Activated naive CD4-positive, alpha-beta T cell treated with anti-CD3 and anti-CD28 coated beads for 36 hours (primary cell): ENCODE results near the gene MAN1A1. TPM values are rescaled to one million over a fixed set of nuclear protein-coding genes. Genes with fewer than 3 reads are reported as not detected.
A peak's percentile ranks its signal among the peaks of the same experiment; 100 is the strongest.

Source experiments
- CTCF ChIA-PET: fragments of 350-600 bp; sonication (Branson Sonifier 250); formaldehyde crosslinking; loops from one replicate; lab custom pipeline; 2021; ENCODE audit warnings: antibody characterized with exemption; lab: Charles Lee
- DNase-seq: peaks from one replicate; pipeline ENCODE4 v3.0.0-alpha.2; 2020
- H3K27ac Mint-ChIP-seq: one replicate; pipeline ENCODE4 v1.8.0; 2021; ENCODE audit warnings: mild to moderate bottlenecking, mixed read lengths
- H3K27me3 Mint-ChIP-seq: one replicate; pipeline ENCODE4 v1.8.0; 2021; ENCODE audit warnings: low read depth, mixed read lengths
- H3K36me3 Mint-ChIP-seq: one replicate; pipeline ENCODE4 v1.8.0; 2021; ENCODE audit warnings: low read depth, mixed read lengths
- H3K4me1 Mint-ChIP-seq: one replicate; pipeline ENCODE4 v1.8.0; 2021; ENCODE audit warnings: low read depth, mixed read lengths
- H3K4me3 Mint-ChIP-seq: one replicate; pipeline ENCODE4 v1.8.0; 2021; ENCODE audit warnings: mild to moderate bottlenecking, moderate library complexity, mixed read lengths
- H3K9me3 Mint-ChIP-seq: one replicate; pipeline ENCODE4 v1.8.0; 2021; ENCODE audit warnings: mixed read lengths
- intact Hi-C: fragments of 100-400 bp; cut with micrococcal nuclease; formaldehyde crosslinking; loops from one replicate; pipeline ENCODE4 v1.15.1; 2023
- total RNA-seq, 2 experiments: library from RNA; stranded (reverse); gene quantifications; one replicate each; pipeline ENCODE4 v1.2.3, GENCODE V29; 2021

MAN1A1 gene
- total RNA-seq, 2 experiments from 2014 or later = 14.8 to 15.1 TPM

DNA sequence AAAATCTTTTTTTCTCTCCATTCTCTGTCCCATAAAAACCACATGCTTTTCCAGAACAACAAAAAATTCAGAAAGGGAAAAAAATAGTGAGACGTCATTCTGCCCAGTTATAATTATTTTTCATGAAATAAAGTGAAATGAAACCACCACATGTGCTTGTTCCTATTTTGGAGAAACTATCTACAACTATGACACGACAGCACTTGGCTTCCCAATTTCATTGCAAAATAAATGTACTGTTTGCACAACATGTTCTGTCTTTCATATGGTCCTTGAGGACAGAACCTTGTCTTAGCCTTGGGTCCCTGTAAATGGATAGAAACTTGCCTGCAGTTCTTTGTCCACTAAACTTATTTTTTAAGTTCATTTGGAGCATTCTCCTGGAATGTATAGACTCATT, 5.6 kb upstream of the MAN1A1 start:
- intact Hi-C loops = no loop called here
- peaks cover 10% of the 10 kb centered on the region for H3K4me1 Mint-ChIP-seq
- no peak overlapping the region for H3K4me3 Mint-ChIP-seq
- no peaks in the 10 kb centered on the region for H3K9me3 Mint-ChIP-seq
- no peak overlapping the region for H3K27ac Mint-ChIP-seq
- H3K27me3 Mint-ChIP-seq = no peaks in the 10 kb centered on the region
- CTCF ChIA-PET = no interaction called here
- DNase-seq = no peak
- no peaks in the 10 kb centered on the region for H3K36me3 Mint-ChIP-seq

DNA sequence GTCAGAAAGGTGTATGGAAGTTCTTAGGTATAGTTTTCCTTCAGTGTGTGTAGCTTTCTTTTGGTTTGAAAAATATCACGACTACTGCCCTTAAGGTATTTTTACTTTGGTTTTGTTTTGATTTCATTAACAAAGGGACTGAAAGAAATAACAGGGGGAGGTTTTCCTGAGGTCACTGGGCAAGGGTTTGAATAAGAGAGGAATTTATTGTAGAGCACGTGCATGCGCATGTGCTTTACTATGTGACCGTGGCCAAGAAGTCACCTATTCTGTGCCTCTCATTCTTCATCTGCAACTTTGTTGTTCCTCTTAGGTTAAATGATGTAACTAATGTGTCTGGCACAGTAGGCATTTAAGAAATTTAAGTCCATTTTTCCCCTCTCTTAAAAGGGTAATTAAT, 4.1 kb upstream of the MAN1A1 start:
- DNase-seq = no peak
- no peaks in the 10 kb centered on the region for H3K36me3 Mint-ChIP-seq
- intact Hi-C loops = loop anchor here (5.0 kb wide), 2 partner anchors 274 to 504 kb away; no protein-coding TSS in a partner anchor
- no peak overlapping the region for H3K27ac Mint-ChIP-seq
- peaks cover 8% of the 10 kb centered on the region for H3K4me1 Mint-ChIP-seq
- no peaks in the 10 kb centered on the region for H3K27me3 Mint-ChIP-seq
- no peak overlapping the region for H3K4me3 Mint-ChIP-seq
- no peaks in the 10 kb centered on the region for H3K9me3 Mint-ChIP-seq
- CTCF ChIA-PET = interaction anchor here (0.6 kb wide), 1 partner anchor 457 kb away, joined by 3 read pairs; no protein-coding TSS in a partner anchor

DNA sequence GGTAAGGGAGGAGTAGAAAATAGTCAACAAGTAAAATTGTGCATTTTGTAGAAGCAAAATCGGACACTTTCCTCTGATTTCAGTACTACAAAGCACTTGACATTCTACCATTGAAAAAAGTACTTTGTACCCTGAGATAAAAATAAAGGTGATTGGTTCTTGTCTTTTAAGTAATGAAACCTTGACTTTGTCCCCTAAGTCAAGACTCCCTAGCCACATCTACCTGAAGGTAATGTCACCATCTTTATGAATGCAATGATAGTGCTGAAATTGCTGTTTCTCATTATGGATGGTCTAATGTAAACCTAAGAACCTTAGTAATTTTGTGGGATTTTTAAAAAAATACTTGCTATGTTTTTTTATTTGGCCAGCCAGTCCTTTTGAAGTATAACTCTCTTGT, 2.4 kb upstream of the MAN1A1 start:
- no peak overlapping the region for H3K27ac Mint-ChIP-seq
- intact Hi-C loops = loop anchor here (5.0 kb wide), 2 partner anchors 275 to 505 kb away; no protein-coding TSS in a partner anchor
- H3K27me3 Mint-ChIP-seq = no peaks in the 10 kb centered on the region
- H3K9me3 Mint-ChIP-seq = no peaks in the 10 kb centered on the region
- peaks cover 14% of the 10 kb centered on the region for H3K4me1 Mint-ChIP-seq
- peaks cover 6% of the 10 kb centered on the region for H3K36me3 Mint-ChIP-seq
- no peak overlapping the region for H3K4me3 Mint-ChIP-seq
- DNase-seq = no peak
- CTCF ChIA-PET = interaction anchor here (2.1 kb wide), 1 partner anchor 18 kb away, joined by 8 read pairs; no protein-coding TSS in a partner anchor

DNA sequence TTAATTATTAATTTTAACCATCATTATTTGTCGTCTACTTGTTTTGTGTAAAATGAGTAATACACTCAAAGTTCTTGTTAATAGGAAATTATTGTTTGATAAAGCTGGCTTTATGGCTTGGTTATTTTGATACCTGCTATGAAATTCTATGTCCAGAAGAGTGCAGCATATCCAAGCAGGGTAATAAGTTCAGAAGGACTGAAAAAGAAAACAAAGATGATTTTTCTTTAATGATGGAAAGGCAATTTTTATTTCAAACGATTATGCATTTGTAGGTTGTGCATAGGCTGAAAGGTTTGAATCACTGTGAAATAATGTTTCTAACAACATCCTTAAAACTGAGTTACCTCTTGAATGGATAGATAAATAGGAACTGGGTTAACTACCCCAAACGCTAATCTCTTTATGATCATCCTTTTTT, 1.4 kb upstream of the MAN1A1 start:
- intact Hi-C loops = loop anchor here (1.0 to 5.0 kb wide), 15 partner anchors 15 to 706 kb away; partner anchors contain the start of genes ASF1A and MCM9
- Mint-ChIP-seq H3K4me3 (peak overlapping the region; percentile 83), H3K27ac (no peak overlapping the region), H3K36me3 (peaks cover 11% of the 10 kb centered on the region), H3K27me3 (no peaks in the 10 kb centered on the region), H3K4me1 (peaks cover 24% of the 10 kb centered on the region), H3K9me3 (no peaks in the 10 kb centered on the region)
- CTCF ChIA-PET = interaction anchor here (0.5 to 2.1 kb wide), 12 partner anchors 11 to 391 kb away, joined by 3 to 10 read pairs (median 3); no protein-coding TSS in a partner anchor
- no peak for DNase-seq

DNA sequence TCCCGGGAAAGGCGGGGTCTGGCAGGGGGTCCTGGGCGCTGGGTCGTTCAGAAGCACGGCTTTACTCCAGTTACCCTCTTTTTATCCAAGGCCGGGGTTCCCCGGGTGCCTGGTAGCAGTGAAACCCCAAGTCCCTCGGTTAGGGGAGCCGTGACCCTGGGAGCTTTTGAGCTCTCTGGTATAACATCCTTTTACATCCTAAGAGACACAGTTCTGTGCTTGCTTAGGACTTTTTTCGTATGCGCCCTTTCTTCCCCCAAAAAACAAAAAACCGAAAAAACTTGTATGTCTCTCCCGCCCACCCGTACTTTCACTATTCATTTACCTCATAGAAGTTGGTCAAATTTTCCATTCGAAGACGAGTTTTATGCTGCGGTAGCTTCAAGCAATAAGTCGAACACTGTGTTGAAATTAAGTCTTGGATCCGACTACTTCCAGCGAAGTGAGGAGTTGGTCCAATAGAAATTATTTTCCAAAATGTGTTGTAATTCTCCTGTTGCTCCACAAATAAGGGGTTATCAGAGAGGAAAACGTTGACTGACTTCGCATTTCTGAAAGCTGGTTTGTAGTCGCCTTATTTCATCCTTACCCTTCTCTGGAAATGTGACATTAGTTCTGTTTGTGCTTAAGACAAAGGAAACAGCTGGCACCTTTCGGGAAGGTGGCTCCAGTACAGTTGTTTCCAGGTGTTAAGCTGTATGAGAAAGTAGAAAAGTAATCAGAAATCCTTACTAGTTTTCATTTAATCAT, 816 bp upstream of the MAN1A1 start:
- Mint-ChIP-seq H3K36me3 (peaks cover 11% of the 10 kb centered on the region), H3K4me1 (peaks cover 30% of the 10 kb centered on the region), H3K27ac (peak overlapping the region; percentile 96), H3K9me3 (no peaks in the 10 kb centered on the region), H3K4me3 (peak overlapping the region; percentile 83), H3K27me3 (no peaks in the 10 kb centered on the region)
- intact Hi-C loops = loop anchor here (1.0 to 5.0 kb wide), 15 partner anchors 14 to 706 kb away; partner anchors contain the start of genes ASF1A and MCM9
- peak; percentile 73 for DNase-seq
- CTCF ChIA-PET = interaction anchor here (0.5 to 2.1 kb wide), 11 partner anchors 10 to 392 kb away, joined by 3 to 10 read pairs (median 3); no protein-coding TSS in a partner anchor

DNA sequence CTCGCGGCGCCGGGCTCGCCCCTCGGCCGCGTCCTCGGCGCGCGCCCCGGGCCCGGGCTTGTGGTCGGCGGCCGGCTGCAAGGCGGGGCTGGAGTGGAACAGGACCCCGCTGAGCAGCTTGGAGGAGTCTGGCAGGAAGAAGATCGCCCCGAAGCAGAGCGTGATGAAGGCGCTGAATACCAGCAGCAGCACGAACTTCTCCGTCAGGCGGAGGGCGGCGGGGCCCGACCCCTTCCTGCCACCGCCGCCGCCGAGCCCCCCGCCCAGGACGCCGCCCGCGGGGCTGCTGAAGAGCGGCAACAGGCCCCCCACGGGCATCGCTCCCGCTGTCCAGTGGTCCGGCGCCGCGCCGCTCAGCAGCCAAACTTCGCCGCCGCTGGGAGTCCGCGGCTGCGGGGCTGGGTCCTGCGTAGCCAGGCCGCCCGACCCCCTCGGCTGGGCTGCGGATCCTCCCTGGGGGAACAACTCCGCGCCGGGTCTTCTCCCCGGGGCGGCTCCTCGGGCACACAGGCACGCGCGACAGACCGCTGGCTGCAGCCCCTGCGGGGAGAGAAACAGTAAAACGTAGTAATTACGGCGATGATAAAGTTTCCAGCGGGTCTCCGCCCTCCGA, 707 bp downstream of the MAN1A1 start:
- Mint-ChIP-seq H3K27ac (peak overlapping the region; percentile 96), H3K9me3 (no peaks in the 10 kb centered on the region), H3K4me1 (peaks cover 40% of the 10 kb centered on the region), H3K36me3 (peaks cover 11% of the 10 kb centered on the region), H3K27me3 (no peaks in the 10 kb centered on the region), H3K4me3 (peak overlapping the region; percentile 84)
- DNase-seq = peak; percentile 42
- CTCF ChIA-PET = interaction anchor here (1.5 to 3.2 kb wide), 2 partner anchors 14 to 34 kb away, joined by 5 to 12 read pairs; no protein-coding TSS in a partner anchor
- intact Hi-C loops = loop anchor here (1.0 to 10.0 kb wide), 2 partner anchors 1674 to 1986 kb away; partner anchors contain the start of gene NUS1

DNA sequence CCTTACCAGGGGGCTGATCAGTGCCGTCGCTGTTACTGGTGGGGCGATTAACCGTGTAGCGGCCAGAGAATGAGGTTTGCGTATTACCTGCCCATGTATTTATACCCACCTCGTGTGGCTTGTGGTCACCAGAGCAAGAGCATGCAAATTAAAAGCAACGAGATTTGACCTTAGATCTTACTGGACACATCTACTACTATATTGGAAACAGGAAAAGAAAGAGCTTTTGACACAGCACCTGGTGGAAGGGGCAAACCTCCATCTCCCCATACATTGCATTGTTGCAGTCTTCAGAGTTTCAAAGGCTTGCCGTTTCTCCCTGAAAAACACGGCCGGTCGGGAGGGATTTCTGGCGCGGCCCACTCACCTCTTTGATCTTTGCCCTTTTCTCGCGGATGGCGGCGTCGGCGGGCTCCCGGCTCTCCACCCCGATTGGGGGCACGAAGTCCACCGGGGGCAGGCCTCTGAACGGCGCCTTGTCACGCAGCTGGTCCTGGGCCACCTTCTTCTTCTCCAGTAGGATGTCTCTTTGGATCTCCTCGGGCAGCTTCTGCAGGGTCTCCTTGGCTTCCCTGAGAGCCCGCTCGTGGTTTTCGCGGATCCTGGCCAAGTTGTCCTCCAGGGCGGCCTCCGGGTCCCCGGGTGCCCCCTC, 1.3 kb downstream of the MAN1A1 start:
- CTCF ChIA-PET = interaction anchor here (0.6 to 3.2 kb wide), 5 partner anchors 14 to 515 kb away, joined by 3 to 12 read pairs (median 5); no protein-coding TSS in a partner anchor
- Mint-ChIP-seq H3K27me3 (no peaks in the 10 kb centered on the region), H3K36me3 (peaks cover 11% of the 10 kb centered on the region), H3K4me3 (peak overlapping the region; percentile 84), H3K4me1 (peaks cover 43% of the 10 kb centered on the region), H3K27ac (peak overlapping the region; percentile 71), H3K9me3 (no peaks in the 10 kb centered on the region)
- intact Hi-C loops = loop anchor here (10.0 kb wide), 1 partner anchor 1673 kb away; the partner anchor contains the start of gene NUS1
- DNase-seq = peak; percentile 51

DNA sequence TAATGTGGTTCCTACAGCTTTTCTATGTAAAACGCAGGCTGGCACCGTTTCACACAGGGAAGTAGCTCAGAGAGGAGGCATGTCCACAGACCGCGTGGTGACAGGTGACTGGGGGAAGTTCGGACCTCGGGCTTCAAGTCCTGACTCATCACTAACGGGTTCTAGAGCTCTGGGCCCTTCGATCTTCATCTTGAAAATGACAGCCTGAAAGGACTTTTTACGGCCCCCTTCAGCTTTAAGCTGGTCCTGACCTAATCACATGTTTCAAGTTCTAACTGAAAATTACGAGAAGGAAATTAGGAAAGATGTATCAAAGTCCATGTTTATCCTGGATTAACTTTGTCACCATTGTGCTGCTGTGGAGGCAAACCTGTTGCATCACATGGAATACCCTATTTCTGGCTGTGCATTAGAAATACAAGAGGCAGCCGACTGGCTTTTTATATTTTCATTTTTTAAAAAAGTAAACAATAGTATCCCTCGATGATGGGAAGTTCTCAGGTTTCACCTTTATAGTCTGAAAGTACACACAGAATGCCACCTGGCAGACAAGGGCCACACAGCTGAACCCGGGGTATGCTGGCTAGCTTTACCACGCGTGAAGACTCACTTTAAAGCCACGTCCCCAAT, 2.0 kb downstream of the MAN1A1 start:
- peak; percentile 47 for DNase-seq
- Mint-ChIP-seq H3K4me1 (peaks cover 45% of the 10 kb centered on the region), H3K9me3 (no peaks in the 10 kb centered on the region), H3K36me3 (peaks cover 11% of the 10 kb centered on the region), H3K27ac (peak overlapping the region; percentile 71), H3K4me3 (peak overlapping the region; percentile 84), H3K27me3 (no peaks in the 10 kb centered on the region)
- intact Hi-C loops = loop anchor here (10.0 kb wide), 1 partner anchor 1673 kb away; the partner anchor contains the start of gene NUS1
- CTCF ChIA-PET = interaction anchor here (0.6 to 3.2 kb wide), 8 partner anchors 11 to 515 kb away, joined by 3 to 12 read pairs (median 4); no protein-coding TSS in a partner anchor

DNA sequence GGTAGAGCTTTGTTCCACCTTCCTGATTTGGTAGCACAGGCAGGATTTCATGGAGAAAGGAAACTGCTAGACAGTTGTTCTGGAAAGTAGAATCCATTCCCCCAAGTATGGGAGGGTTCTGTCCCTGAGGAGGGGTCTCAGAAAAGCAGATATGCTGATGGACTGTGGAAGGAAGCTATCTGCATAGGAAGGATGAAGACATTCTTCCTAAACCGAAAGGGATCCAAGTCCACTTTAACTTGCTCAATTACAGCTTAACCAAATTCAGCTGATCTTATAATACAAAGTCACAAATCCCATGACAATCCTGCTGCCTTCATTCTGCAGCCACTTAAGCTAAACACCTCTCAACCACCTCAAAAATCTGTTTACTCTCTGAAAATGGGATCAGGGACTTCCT, 2.6 kb downstream of the MAN1A1 start:
- intact Hi-C loops = loop anchor here (10.0 kb wide), 1 partner anchor 1672 kb away; the partner anchor contains the start of gene NUS1

DNA sequence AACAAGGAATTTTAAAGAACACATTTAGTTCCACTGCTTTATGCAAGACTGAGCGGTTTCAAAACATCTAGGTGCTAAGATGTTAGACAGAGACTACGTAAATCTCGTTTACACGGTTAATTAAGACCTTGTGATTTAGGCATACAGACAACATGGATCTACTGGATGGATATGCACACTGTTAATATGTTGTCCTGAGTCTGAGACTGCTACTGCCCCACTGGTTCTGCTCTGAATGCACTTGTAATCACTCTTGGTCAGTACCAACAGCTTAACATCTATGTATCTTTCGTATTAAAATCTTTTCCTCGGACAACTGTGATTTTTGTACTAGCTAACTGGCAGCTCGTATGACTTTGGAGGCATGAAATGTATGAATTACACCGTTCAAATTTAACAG, 3.1 kb downstream of the MAN1A1 start:
- Mint-ChIP-seq H3K27ac (no peak overlapping the region), H3K36me3 (peaks cover 11% of the 10 kb centered on the region), H3K9me3 (no peaks in the 10 kb centered on the region), H3K4me1 (peaks cover 40% of the 10 kb centered on the region), H3K27me3 (no peaks in the 10 kb centered on the region), H3K4me3 (peak overlapping the region; percentile 84)
- intact Hi-C loops = loop anchor here (10.0 kb wide), 1 partner anchor 1672 kb away; the partner anchor contains the start of gene NUS1
- no peak for DNase-seq
- CTCF ChIA-PET = interaction anchor here (1.0 to 3.2 kb wide), 5 partner anchors 10 to 199 kb away, joined by 3 to 12 read pairs (median 5); no protein-coding TSS in a partner anchor

More for the DNA sequence above, 2.6 kb downstream of the MAN1A1 start:
- Mint-ChIP-seq H3K4me3 (peak overlapping the region; percentile 84), H3K9me3 (no peaks in the 10 kb centered on the region), H3K27ac (no peak overlapping the region), H3K27me3 (no peaks in the 10 kb centered on the region), H3K36me3 (peaks cover 11% of the 10 kb centered on the region), H3K4me1 (peaks cover 45% of the 10 kb centered on the region)
- no peak for DNase-seq
- CTCF ChIA-PET = interaction anchor here (1.0 to 3.2 kb wide), 6 partner anchors 11 to 516 kb away, joined by 3 to 12 read pairs (median 4); no protein-coding TSS in a partner anchor

DNA sequence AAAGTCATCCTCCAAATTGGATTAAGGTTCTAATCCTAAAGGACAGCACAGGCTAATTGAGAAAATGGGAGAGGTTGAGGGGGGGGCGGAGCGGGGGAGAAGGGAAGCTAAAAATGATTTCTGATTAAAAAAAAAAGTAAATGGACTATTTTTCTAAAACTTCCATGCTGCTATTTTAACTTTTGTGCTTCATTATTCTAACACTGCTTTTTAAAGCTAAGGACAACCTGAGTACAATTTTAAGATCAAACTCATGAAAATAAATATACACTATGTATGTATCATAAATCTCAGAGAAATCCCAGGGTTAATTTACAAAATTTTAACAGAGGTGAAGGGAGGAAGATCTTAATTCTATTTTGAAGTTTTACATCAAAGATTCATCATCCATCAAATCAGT, 4.4 kb downstream of the MAN1A1 start:
- CTCF ChIA-PET = no interaction called here
- no peak for DNase-seq
- intact Hi-C loops = loop anchor here (10.0 kb wide), 1 partner anchor 1670 kb away; the partner anchor contains the start of gene NUS1
- Mint-ChIP-seq H3K27me3 (no peaks in the 10 kb centered on the region), H3K36me3 (peaks cover 13% of the 10 kb centered on the region), H3K4me3 (no peak overlapping the region), H3K27ac (no peak overlapping the region), H3K9me3 (no peaks in the 10 kb centered on the region), H3K4me1 (peaks cover 49% of the 10 kb centered on the region)
